GM19438 (cell line): ENCODE measurements around the gene CCNL2.
"Not testable (repeated sequence)": the region's sequence is repeated elsewhere in the genome, so short reads cannot be mapped to it uniquely, and the experiment has no call there.

Experiments used
- ATAC-seq: cut with Tn5 transposase; IDR thresholded peaks from one replicate; pipeline ENCODE4 v1.9.1; 2021; ENCODE audit warnings: low read depth; ENCODE audit not compliant: unreplicated experiment

CCNL2 gene

DNA sequence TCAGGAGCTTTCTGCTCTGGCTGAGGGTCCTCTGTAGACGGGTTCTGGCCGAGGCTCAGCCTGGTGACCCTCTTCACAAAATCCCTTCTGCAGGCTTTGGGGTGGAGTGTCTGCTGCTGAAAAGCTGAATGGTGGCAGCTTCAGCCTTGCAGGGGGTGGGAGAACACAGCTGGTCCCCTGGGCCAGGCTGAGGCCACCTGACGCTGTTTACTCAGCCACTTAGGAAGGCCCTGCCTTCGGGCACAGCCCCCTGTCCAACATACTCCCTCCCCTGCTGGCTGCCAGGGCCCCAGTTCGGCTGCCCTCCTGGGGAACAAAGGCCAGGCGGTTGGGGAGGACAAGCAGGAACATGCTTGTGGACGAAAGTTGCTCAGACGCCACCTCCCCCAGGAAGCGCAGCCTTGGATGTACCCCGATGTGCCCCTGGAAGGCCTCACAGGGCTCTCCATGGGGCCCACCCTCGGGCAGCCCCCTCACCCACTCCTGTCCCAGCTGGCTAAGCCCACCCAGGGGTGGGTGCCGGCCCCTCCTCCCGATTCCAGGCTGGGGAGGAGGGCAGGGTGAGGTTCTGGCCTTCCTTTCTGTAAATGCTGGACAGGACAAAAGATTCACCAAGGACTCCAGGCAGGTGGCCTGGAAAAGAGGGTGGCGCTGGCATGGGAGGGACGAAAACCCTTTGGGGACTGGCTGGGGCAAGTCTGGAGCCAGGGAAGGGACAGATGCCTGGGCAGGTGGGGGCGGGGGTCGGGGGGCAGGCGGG, 22.2 kb upstream of the CCNL2 start, which contains the start of gene ANKRD65:
Gene ANKRD65 (minus strand): TSS at position 130 of the 760 bp plus-strand sequence. CDS start 271 bp downstream, outside the sequence.
- no peak for ATAC-seq

DNA sequence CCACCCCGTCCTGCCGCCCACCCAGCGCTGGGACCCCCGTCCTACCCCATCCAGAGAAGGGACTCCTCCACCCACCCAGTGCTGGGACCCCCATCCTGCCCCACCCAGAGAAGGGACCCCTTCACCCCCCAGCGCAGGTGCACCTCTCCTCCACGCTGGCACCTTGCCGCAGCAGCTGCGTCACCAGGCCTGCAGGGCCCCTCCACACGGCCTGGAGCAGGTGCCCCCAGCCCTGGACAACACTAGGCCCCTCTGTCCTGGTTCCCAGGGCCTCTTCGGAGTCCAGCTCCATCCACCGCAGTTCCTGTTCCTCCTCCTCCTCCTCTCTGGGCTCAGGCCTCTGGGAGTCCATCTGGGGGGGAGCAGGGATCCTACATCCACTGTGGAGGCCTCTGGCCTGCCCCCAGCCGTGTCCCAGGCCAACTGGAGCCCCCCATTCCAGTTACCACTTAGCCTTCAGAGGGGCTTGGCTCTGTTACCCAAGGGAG, 21.6 kb upstream of the CCNL2 start:
- ATAC-seq, result no peak

DNA sequence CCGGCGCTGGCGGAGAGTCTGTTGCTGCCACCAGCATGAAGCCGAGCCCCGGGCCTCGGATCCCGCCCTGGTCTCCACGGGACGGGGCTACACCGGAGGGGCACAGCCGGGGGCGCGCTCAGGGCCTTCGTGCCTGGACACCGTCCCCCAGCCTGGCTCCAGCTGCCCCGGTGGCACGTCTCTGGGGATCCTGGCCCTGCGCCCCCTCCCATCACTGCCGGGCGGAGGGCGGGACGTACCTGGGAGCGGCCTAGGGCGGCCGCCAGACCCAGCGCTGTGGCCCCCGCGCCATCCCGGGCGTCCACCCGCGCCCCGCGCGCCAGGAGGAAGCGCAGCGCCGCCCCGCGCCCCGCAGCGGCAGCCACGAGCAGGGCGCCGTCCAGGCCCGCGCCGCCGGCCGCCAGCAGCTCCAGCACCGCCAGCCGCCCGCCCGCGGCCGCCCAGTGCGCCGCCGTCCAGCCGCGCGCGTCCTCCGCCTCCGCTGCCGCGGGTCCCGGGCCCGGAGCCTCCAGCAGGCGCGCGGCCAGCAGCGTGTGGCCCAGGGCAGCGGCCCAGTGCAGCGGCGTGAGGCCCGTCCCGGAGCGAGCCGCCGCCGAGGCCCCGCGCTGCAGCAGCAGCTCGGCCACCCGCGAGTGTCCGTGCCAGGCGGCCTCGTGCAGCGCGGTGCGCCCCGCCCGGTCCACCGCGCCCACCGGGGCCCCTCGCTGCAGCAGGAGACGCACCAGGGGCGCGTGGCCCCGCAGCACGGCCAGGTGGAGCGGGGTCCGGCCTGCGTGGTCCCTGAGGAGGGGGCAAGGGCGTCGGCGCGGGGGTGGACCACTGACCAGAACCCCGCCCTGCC, 20.9 kb upstream of the CCNL2 start:
- ATAC-seq, result no peak

DNA sequence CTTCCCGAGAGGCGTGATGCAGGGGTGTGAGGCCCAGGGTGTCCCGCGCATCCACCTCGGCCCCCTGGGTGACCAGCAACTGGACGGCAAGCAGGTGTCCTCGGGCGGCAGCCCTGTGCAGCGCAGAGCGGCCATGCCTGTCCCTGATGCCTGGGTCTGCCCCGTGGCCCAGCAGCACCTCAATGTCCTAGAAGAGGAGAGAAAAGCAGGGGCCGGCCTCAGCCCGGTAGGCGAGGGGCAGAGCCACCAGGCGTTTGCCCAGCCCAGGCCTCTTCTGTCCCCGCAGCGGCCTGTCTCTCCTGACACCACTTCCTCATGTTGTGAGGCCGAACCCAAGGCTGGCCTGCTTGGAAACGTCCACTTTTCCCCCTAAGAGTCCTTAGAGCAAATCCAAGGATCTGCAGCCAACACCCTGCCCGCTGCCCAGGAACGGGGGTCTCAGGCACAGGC, 20.3 kb upstream of the CCNL2 start:
- ATAC-seq, result no peak

DNA sequence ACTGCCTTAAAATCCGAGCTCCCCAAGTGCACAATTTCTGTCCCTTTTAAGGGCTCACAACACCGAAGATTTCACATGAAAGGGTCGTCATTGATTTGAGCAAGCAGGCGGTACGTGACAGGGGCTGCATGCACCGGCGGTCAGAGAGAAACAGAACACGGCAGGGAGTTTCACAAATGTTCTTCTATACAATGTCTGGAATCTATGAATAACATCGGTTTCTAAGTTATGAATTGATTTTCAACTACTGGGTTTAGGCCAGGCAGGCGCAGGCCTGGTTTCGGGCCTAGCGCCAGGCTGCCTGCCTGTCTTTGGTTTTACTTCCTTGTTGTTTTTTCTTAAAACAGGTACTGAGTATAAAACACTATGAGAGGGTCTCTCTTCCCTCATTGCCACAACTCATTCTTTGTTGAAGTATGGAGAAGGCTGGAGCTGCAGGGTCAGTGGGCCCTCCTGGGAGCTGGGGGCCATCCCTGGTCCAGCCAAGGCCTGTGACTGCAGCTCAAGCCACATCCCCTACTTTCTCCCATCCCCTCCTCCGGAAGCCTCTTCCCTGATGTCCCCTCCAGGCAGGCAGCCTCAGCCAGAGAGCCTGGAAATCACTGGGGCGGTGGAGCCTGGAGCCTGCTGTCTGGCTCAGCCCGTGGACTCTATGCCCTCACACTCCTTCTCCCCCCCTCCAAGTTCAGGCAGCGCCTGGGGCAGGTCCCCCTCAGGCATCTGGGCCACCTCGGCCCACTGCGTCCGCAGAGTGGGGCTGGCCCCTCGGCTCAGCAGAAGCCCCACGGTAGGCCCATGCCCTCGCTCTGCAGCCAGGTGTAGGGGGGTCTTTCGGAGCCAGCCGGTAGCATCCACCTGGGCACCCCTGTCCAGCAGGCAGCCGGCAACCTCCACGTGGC, 19.6 kb upstream of the CCNL2 start:
- no peak for ATAC-seq

DNA sequence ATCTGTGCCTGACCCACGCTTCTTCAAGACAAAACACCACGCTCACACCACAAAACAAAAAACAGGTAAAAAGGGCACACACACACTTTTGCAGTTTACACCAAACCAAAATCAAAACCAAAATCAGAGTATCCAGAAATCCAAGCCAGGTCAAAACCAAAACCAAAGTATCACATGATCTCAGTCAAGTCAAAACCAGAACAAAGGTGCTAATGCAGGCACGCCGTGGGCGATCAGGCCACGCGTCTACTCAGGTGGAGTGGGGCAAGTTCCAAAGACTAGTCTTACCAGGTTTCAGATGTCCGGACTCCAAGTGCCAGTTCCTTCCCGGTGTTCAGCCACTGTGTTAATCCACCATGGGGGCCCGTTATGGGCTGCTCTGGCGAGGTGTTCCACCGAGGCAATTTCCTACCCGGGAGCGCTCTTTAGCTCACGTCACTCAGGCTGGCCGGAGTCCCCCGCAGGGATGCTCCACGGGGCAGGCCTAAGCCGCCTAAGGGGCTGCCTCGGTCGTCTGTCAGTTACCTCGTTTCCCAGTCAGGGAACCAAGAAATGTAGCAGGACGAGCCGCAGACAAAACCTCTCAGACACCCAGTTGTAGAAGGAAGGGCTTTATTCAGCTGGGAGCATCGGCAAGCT, 18.8 kb upstream of the CCNL2 start:
- ATAC-seq, result not testable (repeated sequence)

DNA sequence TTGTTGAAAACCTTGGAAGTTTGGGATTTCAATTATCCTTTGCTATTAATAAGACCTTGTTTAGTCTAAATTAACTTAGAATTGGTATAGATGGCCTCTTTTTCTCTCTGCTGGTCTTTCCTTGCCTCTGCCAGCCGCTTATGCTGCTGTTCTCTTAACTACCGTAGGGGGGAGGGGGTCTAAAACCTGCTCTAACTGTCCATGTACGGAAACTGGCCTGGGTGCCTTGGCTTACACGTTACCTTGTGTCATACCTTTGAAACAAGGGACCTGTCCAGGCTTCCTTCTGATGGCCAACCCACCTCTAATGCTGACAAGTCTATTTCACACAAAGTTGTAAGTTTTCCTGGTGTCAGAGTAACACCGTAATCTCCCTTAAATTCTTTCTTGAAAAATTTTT, 18.3 kb upstream of the CCNL2 start:
- not testable (repeated sequence) for ATAC-seq

DNA sequence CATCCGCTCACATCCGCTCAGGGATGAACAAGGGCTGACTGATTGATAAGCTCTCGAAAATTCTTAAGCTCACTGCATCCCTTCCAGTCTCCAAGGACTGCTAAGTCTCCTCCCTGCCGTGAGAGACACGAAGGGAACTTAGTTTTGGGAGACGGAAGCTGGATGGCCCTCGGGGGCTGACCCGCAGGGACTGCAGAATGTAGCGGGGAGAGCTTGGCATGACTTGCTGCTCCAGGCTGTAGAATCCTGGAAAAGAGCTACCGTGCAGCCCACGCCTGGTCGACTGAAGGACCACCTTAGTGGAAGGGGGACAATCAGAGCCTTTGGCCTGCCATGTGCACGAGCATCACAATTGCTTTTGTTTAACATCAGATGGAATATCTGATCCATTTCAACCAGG, 16.6 kb upstream of the CCNL2 start:
- no peak for ATAC-seq

DNA sequence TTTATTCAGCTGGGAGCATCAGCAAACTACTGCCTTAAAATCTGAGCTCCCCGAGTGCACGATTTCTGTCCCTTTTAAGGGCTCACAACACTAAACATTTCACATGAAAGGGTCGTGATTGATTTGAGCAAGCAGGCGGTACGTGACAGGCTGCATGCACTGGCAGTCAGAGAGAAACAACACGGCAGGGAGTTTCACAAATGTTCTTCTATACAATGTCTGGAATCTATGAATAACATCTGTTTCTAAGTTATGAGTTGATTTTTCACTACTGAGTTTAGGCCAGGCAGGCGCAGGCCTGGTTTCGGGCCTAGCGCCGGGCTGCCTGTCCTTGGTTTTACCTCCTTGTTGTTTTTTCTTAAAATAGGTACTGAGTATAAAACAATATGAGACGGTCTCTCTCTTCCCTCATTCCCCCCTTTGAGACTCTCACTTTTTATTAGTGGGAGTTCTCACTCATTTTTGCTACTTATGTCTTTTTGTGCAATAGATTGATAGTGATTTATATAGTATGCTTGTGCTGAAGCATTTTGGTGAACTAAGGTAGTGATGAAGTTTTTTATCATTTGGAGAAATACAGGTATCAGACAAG, 13.3 kb upstream of the CCNL2 start:
- ATAC-seq, result not testable (repeated sequence)

DNA sequence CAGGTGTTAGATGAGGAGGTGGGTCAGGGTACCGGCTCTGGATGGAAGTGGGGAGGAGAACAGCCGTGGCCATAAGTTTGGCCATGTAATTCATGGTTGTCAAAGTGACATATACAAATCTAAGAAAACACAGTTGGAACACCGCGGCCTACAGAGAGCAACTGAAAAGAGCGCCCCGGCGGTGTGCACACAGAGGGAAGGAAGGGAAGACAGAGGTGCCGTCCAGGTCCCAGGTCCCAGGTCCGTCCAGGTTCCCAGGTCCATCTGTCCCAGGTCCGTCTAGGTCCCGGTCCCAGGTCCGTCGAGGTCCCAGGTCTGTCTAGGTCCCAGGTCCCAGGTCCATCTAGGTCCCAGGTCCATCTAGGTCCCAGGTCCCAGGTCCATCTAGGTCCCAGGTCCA, 12.5 kb upstream of the CCNL2 start:
- ATAC-seq, result no peak

DNA sequence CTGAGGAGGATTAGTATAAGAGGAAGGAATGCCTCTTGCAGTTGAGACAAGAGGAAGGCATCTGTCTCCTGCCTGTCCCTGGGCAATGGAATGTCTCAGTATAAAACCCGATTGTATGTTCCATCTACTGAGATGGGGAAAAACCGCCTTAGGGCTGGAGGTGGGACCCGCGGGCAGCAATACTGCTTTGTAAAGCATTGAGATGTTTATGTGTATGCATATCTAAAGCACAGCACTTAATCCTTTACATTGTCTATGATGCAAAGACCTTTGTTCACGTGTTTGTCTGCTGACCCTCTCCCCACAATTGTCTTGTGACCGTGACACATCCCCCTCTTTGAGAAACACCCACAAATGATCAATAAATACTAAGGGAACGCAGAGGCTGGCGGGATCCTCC, 11.1 kb upstream of the CCNL2 start:
- ATAC-seq, result not testable (repeated sequence)

DNA sequence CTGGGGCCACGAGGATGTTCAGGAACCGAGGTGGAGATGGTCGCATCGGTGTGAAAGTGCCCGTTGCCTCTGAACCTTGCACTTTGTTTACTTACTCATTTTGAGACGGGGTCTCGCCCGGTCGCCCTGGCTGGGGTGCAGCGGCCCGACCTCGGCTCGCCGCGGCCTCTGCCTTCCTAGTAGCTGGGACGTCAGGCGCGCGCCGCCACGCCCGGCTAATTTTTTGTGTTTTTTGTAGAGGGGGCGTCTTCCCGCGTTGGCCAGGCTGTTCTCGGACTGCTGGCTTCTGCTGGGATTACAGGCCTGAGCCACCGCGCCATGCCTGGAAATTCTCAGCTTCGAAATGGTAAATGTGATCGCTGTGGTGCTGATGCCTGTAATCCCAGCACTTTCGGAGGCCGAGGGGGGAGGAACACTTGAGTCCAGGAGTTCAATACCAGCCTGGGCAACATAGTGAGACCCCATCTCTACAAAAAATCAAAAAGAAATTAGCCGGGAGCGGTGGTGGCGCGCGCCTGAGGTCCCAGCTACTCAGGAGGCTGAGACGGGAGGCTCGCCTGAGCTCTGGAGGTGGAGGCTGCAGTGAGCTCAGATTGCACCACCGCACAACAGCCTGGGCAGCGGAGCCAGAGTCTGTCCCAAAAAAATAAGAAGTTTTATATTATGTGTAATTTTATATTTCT, 8.6 kb upstream of the CCNL2 start:
- ATAC-seq, result peak; percentile 22

DNA sequence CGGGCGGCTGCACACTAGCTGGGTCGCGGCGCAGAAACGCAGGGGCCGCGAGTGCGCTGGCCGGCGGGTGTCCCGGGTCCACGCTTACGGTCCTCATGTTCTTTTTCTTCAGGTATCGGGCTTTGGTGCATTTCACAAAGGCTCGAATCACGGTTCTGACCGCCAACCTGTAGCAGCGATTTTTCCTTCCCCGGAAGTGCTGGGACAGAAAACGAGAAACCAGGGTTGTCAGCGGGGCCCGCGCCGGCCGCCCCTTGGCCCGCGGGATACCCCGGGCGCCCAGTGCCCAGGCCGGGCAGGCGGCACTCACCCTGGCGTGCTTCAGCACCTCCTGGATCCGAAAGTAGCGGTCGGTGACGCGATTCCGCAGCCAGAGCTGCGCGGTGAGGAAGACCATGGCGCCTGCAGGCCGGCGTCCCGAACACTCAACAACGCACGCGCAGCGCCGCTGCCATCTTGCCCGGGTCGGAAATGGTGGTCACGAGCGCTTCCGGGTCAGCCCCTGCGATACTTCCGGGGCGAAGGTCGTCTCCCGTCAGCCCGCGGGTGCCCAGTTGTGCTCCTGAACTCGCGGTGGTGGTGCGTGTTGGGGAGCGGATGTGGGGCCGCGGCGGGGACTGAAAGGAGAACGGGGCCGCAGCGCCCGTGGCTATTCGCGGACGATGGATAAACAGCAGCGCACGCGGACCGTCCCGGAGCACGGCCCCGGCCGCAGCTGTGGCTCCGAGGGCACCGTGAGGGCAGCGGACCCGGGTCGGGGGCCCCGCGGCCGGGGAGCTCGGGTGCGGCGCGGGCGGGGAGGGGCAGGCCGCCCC, 7.9 kb upstream of the CCNL2 start, which contains the start of gene MRPL20:
Gene MRPL20 (minus strand): TSS at position 473 of the 815 bp plus-strand sequence. CDS start 76 bp downstream, at position 397.
- ATAC-seq, result peak; percentile 82

DNA sequence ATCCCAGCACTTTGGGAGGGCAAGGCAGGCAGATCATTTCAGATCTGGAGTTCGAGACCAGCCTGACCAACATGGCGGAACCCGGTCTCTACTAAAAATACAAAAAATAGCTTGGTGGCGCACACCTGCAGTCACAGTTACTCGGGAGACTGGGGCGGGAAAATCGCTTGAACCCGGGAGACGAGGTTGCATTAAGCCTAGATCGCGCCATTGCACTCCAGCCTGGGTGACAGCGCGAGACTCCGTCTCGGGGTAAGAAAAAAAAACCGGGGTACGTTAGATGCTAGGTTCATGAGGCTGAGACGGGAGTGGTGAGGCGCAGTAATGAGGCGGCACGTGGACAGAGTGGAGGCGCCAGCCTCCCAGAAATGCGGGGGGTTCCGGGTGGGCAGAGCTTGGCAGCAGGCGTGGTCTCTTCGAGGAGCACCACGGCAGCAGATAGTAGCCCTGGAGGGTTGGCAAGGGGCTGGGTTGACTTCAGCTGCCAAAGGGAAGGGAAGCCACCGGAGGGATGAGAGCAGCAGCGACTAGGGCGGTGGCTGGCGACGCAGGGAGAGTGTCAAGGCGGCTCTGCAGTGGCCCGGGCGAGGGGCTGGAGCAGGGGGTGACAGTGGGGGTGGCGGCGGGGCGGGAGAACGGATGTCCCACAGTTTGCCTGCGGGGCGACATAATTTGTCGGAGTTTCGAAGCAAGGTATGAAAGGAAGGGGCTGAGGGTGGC, 7.1 kb upstream of the CCNL2 start:
- ATAC-seq, result no peak

DNA sequence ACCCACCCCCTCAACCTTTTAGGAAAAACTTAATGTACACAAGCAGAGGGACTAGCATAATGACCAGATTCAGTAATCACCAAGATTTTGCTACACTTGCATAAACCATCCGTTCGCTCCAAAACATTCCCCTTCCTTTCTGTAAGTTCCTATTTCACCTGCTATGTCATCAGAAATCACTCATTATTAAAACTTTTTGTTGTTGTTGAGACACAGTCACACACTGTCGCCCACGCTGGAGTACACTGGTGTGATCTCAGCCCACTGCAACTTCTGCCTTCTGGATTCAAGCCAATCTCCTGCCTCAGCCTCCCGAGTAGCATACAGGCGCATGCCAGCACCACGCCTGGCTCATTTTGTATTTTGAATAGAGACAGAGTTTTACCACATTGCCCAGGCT, 4.5 kb upstream of the CCNL2 start:
- no peak for ATAC-seq

DNA sequence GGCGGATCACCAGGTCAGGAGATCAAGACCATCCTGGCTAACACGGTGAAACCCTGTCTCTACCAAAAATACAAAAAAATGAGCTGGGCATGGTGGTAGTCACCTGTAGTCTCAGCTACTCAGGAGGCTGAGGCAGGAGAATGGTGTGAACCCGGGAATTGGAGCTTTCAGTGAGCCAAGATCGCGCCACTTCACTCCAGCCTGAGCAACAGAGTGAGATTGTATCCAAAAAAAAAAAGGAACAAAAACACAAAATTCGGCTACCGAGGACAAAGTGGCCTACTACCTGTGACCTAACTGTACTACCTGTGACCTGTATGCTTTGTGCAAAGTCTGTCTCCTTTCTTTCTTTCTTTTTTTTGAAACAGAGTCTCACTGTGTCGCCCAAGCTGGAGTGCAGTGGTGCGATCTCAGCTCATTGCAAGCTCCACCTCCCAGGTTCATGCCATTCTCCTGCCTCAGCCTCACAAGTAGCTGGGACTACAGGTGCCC, 3.8 kb upstream of the CCNL2 start:
- ATAC-seq, result not testable (repeated sequence)
